Activated T-cell treated with anti-CD3 and anti-CD28 coated beads for 1 hour (primary cell): Measurements from ENCODE around the gene PLXNC1.
A peak's percentile ranks its signal among the peaks of the same experiment; 100 is the strongest.

Experiments used
- DNase-seq: peaks from one replicate; pipeline ENCODE4 v3.0.0-alpha.2; 2020; ENCODE audit warnings: low read depth

The PLXNC1 gene

DNA sequence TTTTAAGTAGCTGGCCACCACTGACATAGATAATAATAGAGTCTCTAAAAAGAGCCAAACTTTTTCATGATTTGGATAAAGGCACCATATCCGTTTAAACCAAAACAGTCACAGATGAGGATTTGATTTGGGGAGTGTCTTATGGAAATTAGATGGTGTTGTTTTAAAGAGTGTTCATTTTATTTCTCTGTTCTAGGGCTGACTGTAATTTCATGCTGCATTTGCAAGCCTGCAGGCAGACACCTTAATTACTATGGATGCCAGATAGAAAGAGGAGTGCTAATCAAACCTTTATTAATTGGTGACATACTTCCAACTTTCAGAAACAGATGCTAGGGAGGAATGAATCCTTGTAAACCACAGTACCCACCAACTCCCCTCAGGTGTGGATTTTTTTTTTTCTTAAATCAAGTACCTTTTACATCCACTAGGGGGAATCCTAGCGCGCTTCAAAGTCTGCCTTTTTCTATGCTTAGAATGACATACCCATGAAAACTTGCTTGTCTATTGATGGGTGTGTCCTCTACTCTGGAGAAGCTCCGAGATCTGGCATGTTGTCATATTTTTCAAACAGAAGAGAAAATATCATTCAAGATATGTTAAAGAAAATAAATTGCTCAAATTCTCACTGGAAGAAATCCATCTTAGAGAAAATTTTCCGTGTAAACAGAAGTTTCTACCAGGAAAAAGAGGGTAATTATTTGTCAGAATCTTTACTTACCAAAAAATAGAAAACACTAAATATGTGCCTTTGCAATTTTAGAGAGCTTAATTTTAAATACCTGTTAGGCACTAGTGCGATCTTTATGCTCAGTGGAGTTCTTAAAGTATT lies 14.2 kb upstream of the PLXNC1 start:
- DNase-seq, result no peak

DNA sequence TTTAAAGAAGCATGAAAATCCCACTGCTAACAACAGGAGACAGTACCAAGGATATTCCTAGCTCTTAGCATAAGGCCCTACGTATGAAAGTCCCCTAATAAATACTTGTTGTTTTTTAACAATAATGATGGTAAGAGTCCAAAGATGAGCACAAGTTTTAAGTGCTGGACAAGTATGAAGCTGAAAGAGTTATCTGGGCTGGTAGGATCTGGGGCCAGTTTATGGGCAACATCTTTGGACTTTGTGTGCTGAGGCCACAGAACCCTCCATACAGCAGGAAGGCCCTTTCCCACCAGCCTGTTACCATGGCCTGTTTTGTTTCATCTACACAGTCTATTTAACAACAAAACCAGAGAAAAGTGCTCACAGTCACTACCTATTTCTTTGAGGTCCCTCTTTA lies 12.5 kb upstream of the PLXNC1 start:
- no peak for DNase-seq

GRCh38 chr12:94139816-94140215 lies 8.6 kb upstream of the PLXNC1 start:
- no peak for DNase-seq

- no peak for DNase-seq
These were observed 7.8 kb upstream of the PLXNC1 start for GRCh38 chr12:94140556-94140955.

GRCh38 chr12:94141004-94141764 lies 7.2 kb upstream of the PLXNC1 start:
- no peak for DNase-seq

GRCh38 chr12:94141892-94142291 lies 6.5 kb upstream of the PLXNC1 start:
- no peak for DNase-seq

- no peak for DNase-seq
These were observed 4.9 kb upstream of the PLXNC1 start for GRCh38 chr12:94143438-94143837.

- DNase-seq, result no peak
These were observed 4.4 kb upstream of the PLXNC1 start for GRCh38 chr12:94143951-94144350.

GRCh38 chr12:94144781-94145180 lies 3.6 kb upstream of the PLXNC1 start:
- DNase-seq, result no peak

- no peak for DNase-seq
These were observed 3.0 kb upstream of the PLXNC1 start for GRCh38 chr12:94145191-94145983.

DNA sequence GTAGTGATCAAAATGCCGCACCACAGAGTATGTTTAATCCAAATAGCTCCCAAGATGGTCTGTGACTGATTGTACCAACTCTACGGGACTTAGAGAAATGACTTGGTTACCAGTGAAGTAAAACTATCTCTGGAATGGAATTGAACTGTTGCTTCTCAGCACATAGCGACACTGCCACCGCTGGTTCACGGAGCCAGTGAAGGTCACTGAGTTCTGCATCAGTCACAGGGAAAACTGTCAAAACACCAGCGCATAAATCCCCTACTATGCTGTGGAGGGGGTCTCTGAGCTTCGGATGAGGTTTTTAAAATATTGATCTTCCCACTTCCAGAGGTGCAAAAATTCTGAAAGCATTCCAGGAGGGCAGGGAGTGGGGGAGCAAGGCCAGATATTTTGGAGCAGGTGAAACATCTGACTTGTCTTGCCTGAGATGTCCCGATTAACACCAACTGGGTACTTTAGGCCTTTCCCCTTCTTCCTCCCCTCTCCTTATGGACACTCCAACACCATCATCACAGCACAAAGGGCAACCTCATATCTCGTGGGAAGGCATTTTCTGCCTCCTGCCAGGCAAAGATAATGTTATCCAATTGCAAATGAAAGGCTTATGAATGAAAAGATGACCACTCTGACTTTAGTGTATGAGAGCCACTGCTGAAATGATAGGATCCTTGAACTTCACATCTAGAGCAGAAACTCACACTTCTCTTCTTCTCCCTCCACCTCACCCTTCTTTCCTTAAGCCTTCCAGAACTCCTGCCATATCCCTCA lies 2.0 kb upstream of the PLXNC1 start:
- DNase-seq, result no peak

- DNase-seq, result no peak
These were observed 888 bp upstream of the PLXNC1 start for GRCh38 chr12:94147387-94147990.

DNA sequence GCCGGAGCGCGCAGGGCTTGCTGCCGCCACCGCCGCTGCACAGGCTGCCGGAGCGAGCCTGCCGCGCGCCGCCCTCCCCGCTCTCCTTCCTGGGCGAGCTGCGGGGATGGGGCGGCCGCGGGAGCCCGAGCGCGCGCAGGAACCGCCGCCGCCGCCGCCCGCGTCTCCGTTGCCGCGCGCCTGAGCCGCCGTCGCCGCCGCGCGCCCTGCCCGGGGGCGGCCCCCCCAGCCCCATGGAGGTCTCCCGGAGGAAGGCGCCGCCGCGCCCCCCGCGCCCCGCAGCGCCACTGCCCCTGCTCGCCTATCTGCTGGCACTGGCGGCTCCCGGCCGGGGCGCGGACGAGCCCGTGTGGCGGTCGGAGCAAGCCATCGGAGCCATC lies 352 bp downstream of the PLXNC1 start:
- no peak for DNase-seq

DNA sequence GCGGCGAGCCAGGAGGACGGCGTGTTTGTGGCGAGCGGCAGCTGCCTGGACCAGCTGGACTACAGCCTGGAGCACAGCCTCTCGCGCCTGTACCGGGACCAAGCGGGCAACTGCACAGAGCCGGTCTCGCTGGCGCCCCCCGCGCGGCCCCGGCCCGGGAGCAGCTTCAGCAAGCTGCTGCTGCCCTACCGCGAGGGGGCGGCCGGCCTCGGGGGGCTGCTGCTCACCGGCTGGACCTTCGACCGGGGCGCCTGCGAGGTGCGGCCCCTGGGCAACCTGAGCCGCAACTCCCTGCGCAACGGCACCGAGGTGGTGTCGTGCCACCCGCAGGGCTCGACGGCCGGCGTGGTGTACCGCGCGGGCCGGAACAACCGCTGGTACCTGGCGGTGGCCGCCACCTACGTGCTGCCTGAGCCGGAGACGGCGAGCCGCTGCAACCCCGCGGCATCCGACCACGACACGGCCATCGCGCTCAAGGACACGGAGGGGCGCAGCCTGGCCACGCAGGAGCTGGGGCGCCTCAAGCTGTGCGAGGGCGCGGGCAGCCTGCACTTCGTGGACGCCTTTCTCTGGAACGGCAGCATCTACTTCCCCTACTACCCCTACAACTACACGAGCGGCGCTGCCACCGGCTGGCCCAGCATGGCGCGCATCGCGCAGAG lies 873 bp downstream of the PLXNC1 start:
- peak; percentile 19 for DNase-seq

DNA sequence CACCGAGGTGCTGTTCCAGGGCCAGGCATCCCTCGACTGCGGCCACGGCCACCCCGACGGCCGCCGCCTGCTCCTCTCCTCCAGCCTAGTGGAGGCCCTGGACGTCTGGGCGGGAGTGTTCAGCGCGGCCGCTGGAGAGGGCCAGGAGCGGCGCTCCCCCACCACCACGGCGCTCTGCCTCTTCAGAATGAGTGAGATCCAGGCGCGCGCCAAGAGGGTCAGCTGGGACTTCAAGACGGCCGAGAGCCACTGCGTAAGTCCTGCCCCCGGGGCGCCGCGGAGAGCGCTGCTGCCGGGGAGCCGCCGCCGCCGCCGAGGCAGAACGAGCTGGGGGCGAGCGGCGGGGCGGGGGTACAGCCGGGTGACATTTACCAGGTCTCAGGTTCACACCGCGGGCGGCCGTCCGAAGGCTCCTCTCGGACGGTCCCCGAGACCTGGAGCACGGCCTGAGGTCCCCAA lies 1.4 kb downstream of the PLXNC1 start:
- no peak for DNase-seq

DNA sequence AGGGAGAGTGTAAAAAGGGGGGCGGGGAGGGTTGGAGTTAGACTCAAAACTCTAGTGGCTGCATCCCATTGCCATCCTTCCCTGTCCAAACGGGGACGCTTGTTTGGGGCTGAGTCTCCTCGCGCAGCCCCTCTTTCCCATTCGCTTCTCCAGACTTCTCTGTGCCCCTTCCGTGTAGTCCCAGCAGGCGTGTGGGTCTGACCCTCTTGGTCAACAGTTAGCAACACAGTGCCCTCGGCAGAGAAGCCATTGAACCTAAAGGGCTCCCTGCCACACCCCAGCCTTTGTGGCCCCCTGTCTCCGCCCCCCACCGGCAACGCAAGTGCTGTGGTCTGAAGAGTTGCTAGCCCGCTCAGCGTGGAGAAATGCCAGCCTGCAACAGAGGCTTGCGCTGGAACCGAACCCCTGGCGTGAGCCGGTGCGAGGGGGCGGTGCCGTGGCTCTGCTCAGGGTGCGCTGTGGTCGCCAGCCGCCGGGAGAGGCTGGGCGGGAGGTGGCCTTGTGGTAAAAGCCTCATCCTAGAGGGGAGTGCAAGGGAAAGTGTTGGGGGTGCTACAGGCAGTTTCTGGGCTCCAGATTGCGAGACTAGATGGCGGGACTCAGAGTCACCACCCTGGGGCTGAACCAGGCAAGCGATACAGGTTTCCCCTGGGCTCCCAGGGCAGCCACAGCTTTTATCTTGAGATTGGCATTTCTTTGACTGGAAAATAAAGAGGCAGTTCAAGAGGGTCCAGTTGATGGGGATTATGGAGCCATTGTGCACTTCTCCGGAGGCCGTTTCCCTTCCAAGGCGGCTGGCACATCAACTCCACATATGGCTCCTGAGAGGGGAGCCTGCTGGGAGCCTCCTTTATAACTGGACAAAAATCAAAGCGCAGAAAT lies 2.1 kb downstream of the PLXNC1 start:
- DNase-seq, result peak; percentile 12

GRCh38 chr12:94151582-94151981 lies 3.2 kb downstream of the PLXNC1 start:
- DNase-seq, result no peak

DNA sequence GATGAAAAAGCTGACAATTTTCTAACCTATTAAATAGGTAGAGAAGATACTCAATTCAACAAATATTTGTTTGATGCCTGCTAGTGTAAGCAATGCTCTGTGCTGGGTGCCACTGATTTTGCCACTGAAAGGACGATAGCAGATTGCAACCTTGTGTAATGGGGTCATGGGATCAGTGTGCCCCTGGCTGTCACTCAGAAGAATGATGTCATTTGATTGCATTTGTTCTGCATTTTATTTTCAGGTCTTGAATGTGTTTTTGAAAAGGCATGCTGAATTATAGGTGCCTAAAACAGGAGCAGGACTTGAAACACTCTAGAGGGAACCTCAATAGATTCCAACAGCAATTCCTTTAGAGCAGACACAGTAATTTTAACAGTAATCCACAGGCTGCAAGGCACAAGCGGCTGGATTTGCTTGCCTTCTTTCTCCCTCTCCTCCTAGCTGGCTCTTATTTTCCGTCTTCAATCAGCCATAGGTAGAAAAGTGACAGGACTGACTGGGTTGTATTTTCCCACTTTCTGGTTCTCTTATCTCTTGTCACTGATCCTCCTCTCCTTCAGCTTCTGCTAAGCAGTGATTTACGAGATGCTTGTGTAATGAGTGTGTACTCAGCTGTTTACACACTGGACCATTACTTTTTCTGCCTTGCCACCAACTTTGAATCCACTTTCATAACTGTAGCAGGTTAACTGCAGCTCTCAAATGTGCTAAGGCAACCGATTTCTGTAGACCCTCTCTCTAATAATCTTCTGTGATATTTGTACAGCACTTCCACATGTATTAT lies 4.1 kb downstream of the PLXNC1 start:
- no peak for DNase-seq

- DNase-seq, result no peak
These were observed 8.8 kb downstream of the PLXNC1 start for GRCh38 chr12:94157181-94157580.
